GM12878 (cell line): ENCODE measurements around the gene LRFN2. TPM values are rescaled to one million over a fixed set of nuclear protein-coding genes. Genes with fewer than 3 reads are reported as not detected.

Experiments
- ATAC-seq: fragments of 200-7000 bp; cut with Tn5 transposase; 3 replicates; pipeline ENCODE4 v1.9.1; 2020; ENCODE audit warnings: mild to moderate bottlenecking, moderate library complexity
- BruUV-seq: library from RNA; stranded (reverse); fragments of 400-500 nt; replicated peaks from 2 replicates; lab custom pipeline; 2021; lab: Mats Ljungman, UMichigan
- CTCF ChIA-PET: fragments of 300-600 bp; sonication (Branson Sonifier 250); formaldehyde crosslinking; extraction: SDS; loops from one replicate; lab custom pipeline; 2021; ENCODE audit warnings: inconsistent platforms; lab: Yijun Ruan, JAX
- POLR2A ChIA-PET: fragments of 350-600 bp; formaldehyde crosslinking; extraction: SDS; loops from one replicate; lab custom pipeline; 2021; ENCODE audit warnings: inconsistent platforms; lab: Charles Lee
- RAD21 ChIA-PET: fragments of 300-600 bp; sonication (Branson Sonifier 250); formaldehyde crosslinking; loops from one replicate; lab custom pipeline; 2023; ENCODE audit warnings: antibody characterized with exemption; ENCODE audit not compliant: unreplicated experiment; lab: Charles Lee
- SMC1A ChIA-PET: fragments of 300-600 bp; sonication (Branson Sonifier 250); formaldehyde crosslinking; loops from one replicate; lab custom pipeline; 2023; ENCODE audit not compliant: unreplicated experiment, uncharacterized antibody; lab: Charles Lee
- DNase-seq: peaks from one replicate; pipeline ENCODE4 v3.0.0-alpha.2; 2011; ENCODE audit warnings: low read depth, low spot score
- FAIRE-seq: peaks from 3 replicates; lab custom pipeline; 2011; peaks lifted over from hg19 to GRCh38; lab: Jason Lieb, UNC
- H2AFZ ChIP-seq: 2 replicates; pipeline ENCODE4 v1.6.0; 2011; ENCODE audit warnings: low read depth, low read length, control low read depth; ENCODE audit not compliant: control insufficient read depth
- H3K27ac ChIP-seq: 2 replicates; pipeline ENCODE4 v1.5.1; 2011; ENCODE audit warnings: control low read depth; ENCODE audit not compliant: control insufficient read depth, insufficient read depth
- H3K27me3 ChIP-seq, 2 experiments: replicated peaks in 1 of 2; 2 replicates each; pipeline versions ENCODE4 v1.6.0 to v1.6.1; 2011; ENCODE audit warnings: low read length in 1 of 2; ENCODE audit not compliant: control insufficient read depth in 2 of 2, insufficient read depth in 2 of 2
- H3K36me3 ChIP-seq, 2 experiments: 2 replicates each; pipeline ENCODE4 v1.5.1; 2011; ENCODE audit warnings: low read length in 1 of 2; ENCODE audit not compliant: control insufficient read depth in 2 of 2, insufficient read depth in 2 of 2
- H3K4me1 ChIP-seq: 2 replicates; pipeline ENCODE4 v1.6.1; 2011; ENCODE audit warnings: mild to moderate bottlenecking, low read length, moderate library complexity, mixed read lengths; ENCODE audit not compliant: control insufficient read depth, insufficient read depth
- H3K4me2 ChIP-seq: 2 replicates; pipeline ENCODE4 v1.6.0; 2011; ENCODE audit warnings: control low read depth; ENCODE audit not compliant: control insufficient read depth, insufficient read depth
- H3K4me3 ChIP-seq: fragments of 200-600 bp; sonication (generic); 2 replicates; pipeline ENCODE4 v1.5.1; 2016
- H3K79me2 ChIP-seq: 2 replicates; pipeline ENCODE4 v1.6.0; 2011; ENCODE audit warnings: low read length; ENCODE audit not compliant: control insufficient read depth, insufficient read depth
- H3K9ac ChIP-seq: 2 replicates; pipeline ENCODE4 v1.8.0; 2011; ENCODE audit warnings: low read length, control low read depth, mixed read lengths; ENCODE audit not compliant: control insufficient read depth, insufficient read depth
- H3K9me3 ChIP-seq: replicated peaks from 3 replicates; pipeline ENCODE4 v1.5.1; 2011; ENCODE audit warnings: mild to moderate bottlenecking, low read length; ENCODE audit not compliant: control insufficient read depth, insufficient read depth
- H4K20me1 ChIP-seq: 2 replicates; pipeline ENCODE4 v1.6.0; 2011; ENCODE audit not compliant: control insufficient read depth, insufficient read depth
- CREB1 ChIP-seq: IDR thresholded peaks from 2 replicates; pipeline ENCODE4 v1.6.1; 2012; ENCODE audit warnings: low read depth, mild to moderate bottlenecking, inconsistent platforms
- EP300 ChIP-seq, 2 experiments: fragments of 150-350 bp in 1 of 2; IDR thresholded peaks; 2 replicates each; pipeline ENCODE4 v1.6.1; 2011 to 2012; ENCODE audit warnings: low read depth in 2 of 2, low read length in 2 of 2, borderline replicate concordance in 1 of 2, improper control_type of control experiment in 1 of 2, inconsistent platforms in 1 of 2; ENCODE audit not compliant: control insufficient read depth in 1 of 2
- FOXM1 ChIP-seq: IDR thresholded peaks from 2 replicates; pipeline ENCODE4 v1.6.1; 2012; ENCODE audit warnings: low read depth, mild to moderate bottlenecking, inconsistent platforms, low read length, moderate library complexity
- HCFC1 ChIP-seq: fragments of 150-350 bp; IDR thresholded peaks from 2 replicates; pipeline ENCODE4 v1.6.1; 2014; ENCODE audit warnings: low read length
- IRF4 ChIP-seq: IDR thresholded peaks from 2 replicates; pipeline ENCODE4 v1.6.1; 2011; ENCODE audit warnings: low read depth, low read length
- KDM1A ChIP-seq: fragments of 200-600 bp; sonication (generic); IDR thresholded peaks from 2 replicates; pipeline ENCODE4 v1.6.1; 2016; ENCODE audit warnings: borderline replicate concordance
- MEF2B ChIP-seq: fragments of 450-650 bp; IDR thresholded peaks from 2 replicates; pipeline ENCODE4 v1.6.1; 2018; ENCODE audit warnings: mild to moderate bottlenecking, moderate library complexity; ENCODE audit not compliant: partially characterized antibody, poor library complexity, severe bottlenecking
- NFYA ChIP-seq: IDR thresholded peaks from 2 replicates; pipeline ENCODE4 v1.6.1; 2011; ENCODE audit warnings: low read depth, mild to moderate bottlenecking, low read length, improper control_type of control experiment, borderline replicate concordance
- RAD21 ChIP-seq: IDR thresholded peaks from 2 replicates; pipeline ENCODE4 v1.6.1; 2011; ENCODE audit warnings: mild to moderate bottlenecking, low read depth, low read length, moderate library complexity; ENCODE audit not compliant: insufficient read depth
- RAD51 ChIP-seq: fragments of 450-650 bp; IDR thresholded peaks from 2 replicates; pipeline ENCODE4 v1.6.1; 2016; ENCODE audit warnings: moderate library complexity, mild to moderate bottlenecking, inconsistent platforms
- SREBF1 ChIP-seq: IDR thresholded peaks from 2 replicates; pipeline ENCODE4 v1.6.1; 2012; ENCODE audit warnings: mild to moderate bottlenecking, low read length
- TCF12 ChIP-seq: IDR thresholded peaks from 2 replicates; pipeline ENCODE4 v1.6.1; 2011; ENCODE audit warnings: low read depth, mild to moderate bottlenecking, low read length
- TCF3 ChIP-seq: IDR thresholded peaks from 2 replicates; pipeline ENCODE4 v1.6.1; 2012; ENCODE audit warnings: low read depth, mild to moderate bottlenecking, low read length, borderline replicate concordance; ENCODE audit not compliant: insufficient read depth
- YY1 ChIP-seq: IDR thresholded peaks from 2 replicates; pipeline ENCODE4 v1.6.1; 2011; ENCODE audit warnings: low read depth, mild to moderate bottlenecking, low read length
- ZNF24 ChIP-seq: fragments of 450-650 bp; IDR thresholded peaks from 2 replicates; pipeline ENCODE4 v1.6.1; 2017; ENCODE audit warnings: antibody characterized with exemption, mild to moderate bottlenecking
- WGBS: methylation state at CpG from one replicate; pipeline ENCODE4 v1.1.6; 2016; ENCODE audit warnings: low lambda C conversion rate; ENCODE audit not compliant: insufficient replicate concordance, insufficient coverage; ENCODE audit errors: missing lambda C conversion rate; 5-methylcytosine and 5-hydroxymethylcytosine counted together
- in situ Hi-C: fragments of 300-500 bp; cut with MboI; formaldehyde crosslinking; loops from 9 replicates; pipeline ENCODE4 v1.14.3; 2018; ENCODE audit warnings: mixed read lengths
- intact Hi-C: fragments of 100-400 bp; cut with micrococcal nuclease; formaldehyde crosslinking; loops from one replicate; pipeline ENCODE4 v1.14.2; 2022; ENCODE audit not compliant: unreplicated experiment
- polyA plus RNA-seq, 11 experiments: library from polyadenylated mRNA; depleted of rRNA in 4 of 11; unstranded in 6 of 11; stranded (reverse) in 5 of 11; fragments of >200 nt; fragmentation: Nextera tagmentation in 4 of 11; fragmentation: Illumina TruSeq in 1 of 11; extraction: Ambion mirVana in 4 of 11; extraction: Trizol in 1 of 11; gene quantifications; 1 replicate in 1 of 11; 2 replicates in 10 of 11; pipeline versions ENCODE4 v1.2.1 to v1.2.3, GENCODE V29; 2011 to 2016; ENCODE audit warnings: inconsistent platforms in 2 of 11, missing spikeins in 2 of 11, low read depth in 1 of 11
- total RNA-seq, 4 experiments: library from RNA; depleted of rRNA in 3 of 4; stranded (reverse); fragments of >200 nt in 3 of 4; fragmentation: Illumina TruSeq in 1 of 4; extraction: Trizol in 1 of 4; gene quantifications; 2 replicates each; pipeline versions ENCODE4 v1.2.1 to v1.2.3, GENCODE V29; 2013 to 2021
- TF ChIP-seq, protein P1 (sequence below): fragments of 450-650 bp; IDR thresholded peaks from 2 replicates; pipeline ENCODE4 v1.6.1; 2017; ENCODE audit warnings: mild to moderate bottlenecking, moderate library complexity
- TF ChIP-seq, protein P2 (sequence below): fragments of 450-650 bp; IDR thresholded peaks from 2 replicates; pipeline ENCODE4 v1.6.1; 2017; ENCODE audit warnings: mild to moderate bottlenecking, low read depth, inconsistent platforms; ENCODE audit not compliant: poor library complexity, severe bottlenecking

Gene LRFN2
- total and polyA plus RNA-seq, 10 of the 15 experiments (the other 5 are each of a cell fraction or from before 2014, with no cell fraction given) = not detected

DNA sequence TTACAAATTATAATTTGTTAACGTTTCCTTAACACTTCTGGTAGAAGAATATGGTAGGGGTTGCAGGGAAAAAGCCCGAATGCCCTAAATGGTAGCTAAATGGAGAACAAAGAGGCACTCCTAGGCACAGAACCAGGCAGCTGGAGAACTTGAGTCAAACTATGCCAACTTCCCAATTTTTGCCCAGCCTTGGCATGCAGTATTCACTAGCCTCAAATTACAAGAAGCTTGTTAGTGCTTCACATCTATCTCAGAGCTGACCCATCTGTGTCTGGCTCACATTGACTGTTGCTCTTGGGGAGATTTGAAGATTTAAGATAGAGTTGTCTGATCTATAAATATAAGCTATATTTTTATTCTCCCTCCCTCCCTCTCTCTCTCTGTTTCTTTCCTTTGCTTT is 19.4 kb upstream of the LRFN2 start:
- ATAC-seq (no peak), DNase-seq (no peak), FAIRE-seq (no peak)
- Histone ChIP-seq H3K9ac (no peak overlapping the region), H3K27me3 (0 out of 4 replicates have a peak, but pooled peaks cover 0 to 2% of the 10 kb centered on the region in 2 experiments), H3K27ac (no peak overlapping the region), H3K36me3 (no peaks in the 10 kb centered on the region), H3K4me3 (no peak overlapping the region), H2AFZ (no peak overlapping the region), H3K9me3 (no peaks in the 10 kb centered on the region), H3K4me2 (no peak overlapping the region), H4K20me1 (no peaks in the 10 kb centered on the region), H3K79me2 (no peaks in the 10 kb centered on the region), H3K4me1 (no peaks in the 10 kb centered on the region)
- RAD21 ChIA-PET = no interaction called here
- WGBS = 3% methylated on average over 2 of the region's 2 CpGs
- CTCF ChIA-PET = interaction anchor here (1.1 kb wide), 1 partner anchor 15 kb away, joined by 3 read pairs; no protein-coding TSS in a partner anchor
- SMC1A ChIA-PET = interaction anchor here (1.6 kb wide), 1 partner anchor 36 kb away, joined by 4 read pairs; no protein-coding TSS in a partner anchor
- BruUV-seq = no TSS peak
- intact Hi-C loops = no loop called here
- in situ Hi-C loops = no loop called here
- no peak for TF ChIP-seq EP300 (IDR thresholded peaks at IDR 0.05; ENCODE audit: borderline replicate concordance in 1 of 2, control insufficient read depth in 1 of 2, low read depth in 2 of 2, low read length in 2 of 2)
- no peak for TF ChIP-seq ZNF24
- TF ChIP-seq IRF4 = no peak
- no peak for TF ChIP-seq YY1
- TF ChIP-seq FOXM1 = no peak
- TF ChIP-seq NFYA = no peak
- no peak for TF ChIP-seq RAD21
- no peak for TF ChIP-seq TCF12
- TF ChIP-seq SREBF1 = no peak
- TF ChIP-seq, protein P1, sequence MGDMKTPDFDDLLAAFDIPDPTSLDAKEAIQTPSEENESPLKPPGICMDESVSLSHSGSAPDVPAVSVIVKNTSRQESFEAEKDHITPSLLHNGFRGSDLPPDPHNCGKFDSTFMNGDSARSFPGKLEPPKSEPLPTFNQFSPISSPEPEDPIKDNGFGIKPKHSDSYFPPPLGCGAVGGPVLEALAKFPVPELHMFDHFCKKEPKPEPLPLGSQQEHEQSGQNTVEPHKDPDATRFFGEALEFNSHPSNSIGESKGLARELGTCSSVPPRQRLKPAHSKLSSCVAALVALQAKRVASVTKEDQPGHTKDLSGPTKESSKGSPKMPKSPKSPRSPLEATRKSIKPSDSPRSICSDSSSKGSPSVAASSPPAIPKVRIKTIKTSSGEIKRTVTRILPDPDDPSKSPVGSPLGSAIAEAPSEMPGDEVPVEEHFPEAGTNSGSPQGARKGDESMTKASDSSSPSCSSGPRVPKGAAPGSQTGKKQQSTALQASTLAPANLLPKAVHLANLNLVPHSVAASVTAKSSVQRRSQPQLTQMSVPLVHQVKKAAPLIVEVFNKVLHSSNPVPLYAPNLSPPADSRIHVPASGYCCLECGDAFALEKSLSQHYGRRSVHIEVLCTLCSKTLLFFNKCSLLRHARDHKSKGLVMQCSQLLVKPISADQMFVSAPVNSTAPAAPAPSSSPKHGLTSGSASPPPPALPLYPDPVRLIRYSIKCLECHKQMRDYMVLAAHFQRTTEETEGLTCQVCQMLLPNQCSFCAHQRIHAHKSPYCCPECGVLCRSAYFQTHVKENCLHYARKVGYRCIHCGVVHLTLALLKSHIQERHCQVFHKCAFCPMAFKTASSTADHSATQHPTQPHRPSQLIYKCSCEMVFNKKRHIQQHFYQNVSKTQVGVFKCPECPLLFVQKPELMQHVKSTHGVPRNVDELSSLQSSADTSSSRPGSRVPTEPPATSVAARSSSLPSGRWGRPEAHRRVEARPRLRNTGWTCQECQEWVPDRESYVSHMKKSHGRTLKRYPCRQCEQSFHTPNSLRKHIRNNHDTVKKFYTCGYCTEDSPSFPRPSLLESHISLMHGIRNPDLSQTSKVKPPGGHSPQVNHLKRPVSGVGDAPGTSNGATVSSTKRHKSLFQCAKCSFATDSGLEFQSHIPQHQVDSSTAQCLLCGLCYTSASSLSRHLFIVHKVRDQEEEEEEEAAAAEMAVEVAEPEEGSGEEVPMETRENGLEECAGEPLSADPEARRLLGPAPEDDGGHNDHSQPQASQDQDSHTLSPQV = no peak
- TF ChIP-seq, protein P2, sequence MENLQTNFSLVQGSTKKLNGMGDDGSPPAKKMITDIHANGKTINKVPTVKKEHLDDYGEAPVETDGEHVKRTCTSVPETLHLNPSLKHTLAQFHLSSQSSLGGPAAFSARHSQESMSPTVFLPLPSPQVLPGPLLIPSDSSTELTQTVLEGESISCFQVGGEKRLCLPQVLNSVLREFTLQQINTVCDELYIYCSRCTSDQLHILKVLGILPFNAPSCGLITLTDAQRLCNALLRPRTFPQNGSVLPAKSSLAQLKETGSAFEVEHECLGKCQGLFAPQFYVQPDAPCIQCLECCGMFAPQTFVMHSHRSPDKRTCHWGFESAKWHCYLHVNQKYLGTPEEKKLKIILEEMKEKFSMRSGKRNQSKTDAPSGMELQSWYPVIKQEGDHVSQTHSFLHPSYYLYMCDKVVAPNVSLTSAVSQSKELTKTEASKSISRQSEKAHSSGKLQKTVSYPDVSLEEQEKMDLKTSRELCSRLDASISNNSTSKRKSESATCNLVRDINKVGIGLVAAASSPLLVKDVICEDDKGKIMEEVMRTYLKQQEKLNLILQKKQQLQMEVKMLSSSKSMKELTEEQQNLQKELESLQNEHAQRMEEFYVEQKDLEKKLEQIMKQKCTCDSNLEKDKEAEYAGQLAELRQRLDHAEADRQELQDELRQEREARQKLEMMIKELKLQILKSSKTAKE = no peak
- TF ChIP-seq RAD51 = no peak
- TF ChIP-seq TCF3 = no peak
- no peak for TF ChIP-seq MEF2B
- no peak for TF ChIP-seq KDM1A
- TF ChIP-seq HCFC1 = no peak
- TF ChIP-seq CREB1 = no peak
- POLR2A ChIA-PET = no interaction called here
